Adrenal gland (tissue), 12 donors: ENCODE data around the gene RRBP1. TPM values are rescaled to one million over a fixed set of nuclear protein-coding genes. Genes with fewer than 3 reads are reported as not detected.
A peak's percentile ranks its signal among the peaks of the same experiment; 100 is the strongest.

ENCODE experiments used
- DNase-seq, 7 donors: peaks; one replicate each; pipeline ENCODE4 v3.0.0-alpha.2; 2019 to 2020
- H3K27ac ChIP-seq, 5 donors: fragments of 200-600 bp; sonication (generic) in 4 of 5; 1 replicate in 3 of 5; 2 replicates in 2 of 5; pipeline versions ENCODE4 v1.5.1 to v1.8.0; 2016 to 2020; ENCODE audit warnings: mild to moderate bottlenecking in 1 of 5
- H3K27me3 ChIP-seq: fragments of 200-600 bp; 2 replicates; pipeline ENCODE4 v1.8.0; 2021
- H3K36me3 ChIP-seq, 2 donors: fragments of 200-600 bp; replicated peaks in 1 of 2; 1 replicate in 1 of 2; 2 replicates in 1 of 2; pipeline versions ENCODE4 v1.5.1 to v1.8.0; 2018 to 2022
- H3K4me1 ChIP-seq, 2 donors: fragments of 200-600 bp; replicated peaks in 1 of 2; 1 replicate in 1 of 2; 2 replicates in 1 of 2; pipeline versions ENCODE4 v1.5.1 to v1.8.0; 2018 to 2021
- H3K4me3 ChIP-seq, 4 donors: fragments of 200-600 bp; sonication (generic) in 3 of 4; one replicate each; pipeline ENCODE4 v1.5.1; 2016 to 2018
- H3K9me3 ChIP-seq, 3 donors: fragments of 200-600 bp; sonication (generic) in 1 of 3; replicated peaks in 1 of 3; 1 replicate in 2 of 3; 2 replicates in 1 of 3; pipeline versions ENCODE4 v1.5.1 to v1.8.0; 2016 to 2021
- POLR2A ChIP-seq, 2 donors: fragments of 450-650 bp; IDR thresholded peaks; one replicate each; pipeline ENCODE4 v1.6.1; 2017; ENCODE audit warnings: antibody characterized with exemption in 2 of 2, mild to moderate bottlenecking in 2 of 2, moderate library complexity in 1 of 2
- WGBS, 4 donors: extraction: QIAGEN DNeasy Blood & Tissue Kit in 2 of 4; methylation state at CpG; one replicate each; pipeline versions ENCODE4 v1.1.5 to v1.1.7; 2013 to 2017; 5-methylcytosine and 5-hydroxymethylcytosine counted together
- intact Hi-C, 2 donors: fragments of 100-400 bp; cut with DNase I; formaldehyde crosslinking; loops; one replicate each; pipeline versions ENCODE4 v1.14.1 to v1.15.0; 2022 to 2023
- polyA plus RNA-seq, 3 donors: library from polyadenylated mRNA; stranded (reverse); fragments of 200-250 nt in 2 of 3; fragments of 350-450 nt in 1 of 3; fragmentation: Illumina TruSeq in 1 of 3; extraction: RNeasy Lipid Tissue Mini Kit (QIAGEN cat#74804) in 1 of 3; gene quantifications; one replicate each; pipeline ENCODE4 v1.2.3, GENCODE V29; 2013 to 2014
- total RNA-seq, 9 donors: library from RNA; depleted of rRNA in 4 of 9; stranded (reverse); fragments of >200 nt in 4 of 9; fragments of 120-200 nt in 1 of 9; fragmentation: NEBNext Ultra II Directional in 1 of 9; extraction: Animal tissue kit (Norgen Biotek cat#: 25700) in 1 of 9; gene quantifications; one replicate each; pipeline versions ENCODE4 v1.1.0 to v1.2.4, GENCODE V29; 2013 to 2023
- TF ChIP-seq, protein P1 (sequence below), 6 experiments: fragments of 450-650 bp in 4 of 6; fragments of 200-600 bp in 2 of 6; sonication (generic) in 1 of 6; IDR thresholded peaks; 1 replicate in 5 of 6; 2 replicates in 1 of 6; pipeline versions ENCODE4 v1.5.1 to v1.8.0; 2016 to 2021; ENCODE audit warnings: antibody characterized with exemption in 6 of 6, mild to moderate bottlenecking in 2 of 6, moderate library complexity in 1 of 6
- donor health status: healthy with polysubstance abuse.
- donor health status: Bipolar disorder and iron deficiency.
- donor health status: DM: yes; HTN: yes; CAD: no.
- donor health status: DM: no; HTN: no; CAD: no.
- donor health status: DM: no; HTN: no; CAD: no.
- donor health status: DM: yes; HTN: yes; CAD: no.

RRBP1 gene
- total and polyA plus RNA-seq, 12 donors, result 73.9 to 261 (median 122) TPM

DNA sequence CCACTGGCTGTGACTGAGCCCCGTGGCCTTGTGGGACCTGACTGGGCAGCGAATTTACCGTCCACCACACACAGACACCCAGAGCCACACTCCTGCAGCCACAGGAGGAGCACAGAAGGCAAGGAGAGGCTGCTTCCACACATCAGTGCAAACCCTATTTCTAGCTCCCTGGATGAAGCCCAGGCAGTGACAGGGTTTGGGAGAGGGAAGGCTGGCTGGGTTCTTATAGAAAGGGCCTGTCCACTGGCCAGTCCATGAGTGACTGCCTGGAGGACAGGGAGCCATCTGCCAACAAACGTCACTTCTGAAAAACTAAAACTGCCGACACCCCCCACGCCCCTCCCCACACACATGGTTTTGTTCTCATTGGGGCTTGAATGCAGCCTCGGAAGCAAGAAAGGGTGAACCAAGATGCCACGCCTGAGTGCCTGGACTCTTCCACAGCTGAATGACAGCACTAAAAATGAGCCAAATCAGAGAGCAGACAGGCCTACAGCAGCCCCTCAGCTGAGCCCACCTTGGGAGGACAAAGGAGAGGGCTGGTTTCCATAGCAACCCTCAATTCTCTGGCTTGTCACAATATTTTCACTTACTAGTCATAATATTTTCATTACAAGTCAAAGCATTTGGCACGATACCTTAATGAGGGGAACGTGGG lies 38.4 kb downstream of the RRBP1 start:
- intact Hi-C loops, result no loop called here

DNA sequence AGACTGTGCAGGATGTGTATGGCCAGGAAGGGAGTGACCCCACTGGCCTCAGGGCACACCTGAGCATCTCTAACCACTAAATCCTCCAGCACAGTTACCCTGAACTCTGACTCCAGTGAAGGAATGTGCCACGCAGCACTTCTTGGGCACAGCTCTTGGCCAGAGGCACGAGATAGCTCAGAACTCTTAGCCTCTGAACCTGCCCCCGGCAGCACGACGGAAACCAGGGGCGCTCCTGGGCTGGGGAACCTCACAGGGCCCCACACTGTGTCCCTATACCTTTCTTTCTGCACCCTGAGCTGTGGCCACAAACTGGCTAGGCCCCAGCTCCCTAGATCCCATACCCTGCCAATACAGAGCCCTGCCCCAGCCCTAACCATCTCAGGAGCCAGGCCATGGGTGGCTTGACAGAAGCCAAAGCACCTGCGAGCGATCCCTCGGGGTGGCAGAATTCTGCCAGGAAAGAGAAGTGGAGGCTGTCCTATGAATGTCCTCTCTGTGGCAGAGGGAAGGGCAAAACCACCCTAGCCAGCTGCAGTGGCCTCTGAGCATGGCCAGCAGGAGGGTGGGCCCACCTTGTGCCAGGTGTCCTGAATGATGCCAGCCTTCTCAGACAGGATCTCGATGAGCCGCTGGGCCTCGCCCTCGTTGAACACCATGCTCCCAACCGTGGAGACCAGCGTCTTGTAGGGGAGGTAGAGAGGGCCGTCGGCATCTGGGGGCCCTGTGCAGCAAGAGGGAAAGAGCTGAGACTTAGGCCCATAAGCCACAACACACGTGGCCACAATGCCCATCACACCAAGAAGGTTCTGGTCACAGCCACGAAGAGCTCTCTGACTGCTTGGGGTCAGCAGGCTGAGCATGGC lies 39.4 kb downstream of the RRBP1 start:
- no peak for DNase-seq
- 82 to 88% (median 85%) methylated on average over 12 to 19 of the region's 19 CpGs for whole genome bisulfite sequencing, 4 donors
- H3K27me3 ChIP-seq, result no peaks in the 10 kb centered on the region
- peaks cover 0 to 31% of the 10 kb centered on the region in 2 donors for H3K36me3 ChIP-seq
- intact Hi-C loops, result no loop called here
- no peak overlapping the region for H3K4me3 ChIP-seq
- H3K4me1 ChIP-seq, result peaks cover 12 to 54% of the 10 kb centered on the region in 2 donors
- H3K27ac ChIP-seq, result peak overlapping the region in 1 of 5 donors; percentile 20
- H3K9me3 ChIP-seq, result no peaks in the 10 kb centered on the region
- TF ChIP-seq POLR2A (IDR thresholded peaks at IDR 0.05), result no peak
- TF ChIP-seq, protein P1, sequence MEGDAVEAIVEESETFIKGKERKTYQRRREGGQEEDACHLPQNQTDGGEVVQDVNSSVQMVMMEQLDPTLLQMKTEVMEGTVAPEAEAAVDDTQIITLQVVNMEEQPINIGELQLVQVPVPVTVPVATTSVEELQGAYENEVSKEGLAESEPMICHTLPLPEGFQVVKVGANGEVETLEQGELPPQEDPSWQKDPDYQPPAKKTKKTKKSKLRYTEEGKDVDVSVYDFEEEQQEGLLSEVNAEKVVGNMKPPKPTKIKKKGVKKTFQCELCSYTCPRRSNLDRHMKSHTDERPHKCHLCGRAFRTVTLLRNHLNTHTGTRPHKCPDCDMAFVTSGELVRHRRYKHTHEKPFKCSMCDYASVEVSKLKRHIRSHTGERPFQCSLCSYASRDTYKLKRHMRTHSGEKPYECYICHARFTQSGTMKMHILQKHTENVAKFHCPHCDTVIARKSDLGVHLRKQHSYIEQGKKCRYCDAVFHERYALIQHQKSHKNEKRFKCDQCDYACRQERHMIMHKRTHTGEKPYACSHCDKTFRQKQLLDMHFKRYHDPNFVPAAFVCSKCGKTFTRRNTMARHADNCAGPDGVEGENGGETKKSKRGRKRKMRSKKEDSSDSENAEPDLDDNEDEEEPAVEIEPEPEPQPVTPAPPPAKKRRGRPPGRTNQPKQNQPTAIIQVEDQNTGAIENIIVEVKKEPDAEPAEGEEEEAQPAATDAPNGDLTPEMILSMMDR (IDR thresholded peaks at IDR 0.05), result no peak

More for the DNA sequence above, 38.4 kb downstream of the RRBP1 start:
- Histone ChIP-seq H3K9me3 (no peaks in the 10 kb centered on the region), H3K27ac (peak overlapping the region in 2 of 5 donors; percentile 37 to 55), H3K4me1 (peaks cover 21 to 61% of the 10 kb centered on the region in 2 donors), H3K27me3 (no peaks in the 10 kb centered on the region), H3K36me3 (peaks cover 0 to 31% of the 10 kb centered on the region in 2 donors), H3K4me3 (no peak overlapping the region)
- TF ChIP-seq POLR2A (IDR thresholded peaks at IDR 0.05), result no peak
- TF ChIP-seq, protein P1 (IDR thresholded peaks at IDR 0.05), result no peak
- DNase-seq, result no peak
- 65 to 74% (median 70%) methylated on average over 10 of the region's 10 CpGs for WGBS, 4 donors

DNA sequence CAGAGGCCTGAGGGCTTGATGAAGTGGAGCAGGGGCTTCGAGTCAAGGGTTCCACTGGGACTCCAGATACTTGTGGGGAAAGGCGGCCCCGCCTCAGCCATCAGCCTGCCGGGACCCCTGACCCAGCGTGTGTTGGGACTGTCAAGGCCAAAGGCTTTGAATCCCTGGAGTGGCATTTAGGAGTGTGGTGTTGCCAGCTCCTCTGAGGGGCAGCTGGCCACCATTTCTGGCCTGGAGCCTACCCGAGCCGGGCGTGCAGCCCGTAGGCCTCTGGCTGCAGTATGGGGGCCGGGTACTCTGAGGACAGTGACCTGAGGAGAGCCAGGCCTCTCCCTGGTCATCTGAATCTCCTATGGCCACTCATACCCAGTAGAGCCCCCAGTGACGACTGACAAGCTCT lies 40.0 kb downstream of the RRBP1 start:
- Histone ChIP-seq H3K9me3 (no peaks in the 10 kb centered on the region), H3K4me1 (peaks cover 12 to 54% of the 10 kb centered on the region in 2 donors), H3K27me3 (no peaks in the 10 kb centered on the region), H3K4me3 (no peak overlapping the region), H3K27ac (peak overlapping the region in 1 of 5 donors; percentile 20), H3K36me3 (peaks cover 0 to 31% of the 10 kb centered on the region in 2 donors)
- WGBS, 4 donors, result 64 to 81% (median 74%) methylated on average over 7 to 11 of the region's 11 CpGs
- intact Hi-C loops, result no loop called here
- no peak for DNase-seq
- TF ChIP-seq POLR2A (IDR thresholded peaks at IDR 0.05), result no peak
- TF ChIP-seq, protein P1 (IDR thresholded peaks at IDR 0.05), result no peak

- 74 to 89% (median 80%) methylated on average over 15 to 18 of the region's 18 CpGs for WGBS, 4 donors
- TF ChIP-seq POLR2A (IDR thresholded peaks at IDR 0.05), result no peak
- TF ChIP-seq, protein P1 (IDR thresholded peaks at IDR 0.05), result no peak
- intact Hi-C loops, result no loop called here
- no peaks in the 10 kb centered on the region for H3K27me3 ChIP-seq
- DNase-seq, result no peak
- peaks cover 0 to 31% of the 10 kb centered on the region in 2 donors for H3K36me3 ChIP-seq
- H3K4me3 ChIP-seq, result no peak overlapping the region
- H3K9me3 ChIP-seq, result no peaks in the 10 kb centered on the region
- no peak overlapping the region for H3K27ac ChIP-seq
- H3K4me1 ChIP-seq, result peaks cover 12 to 54% of the 10 kb centered on the region in 2 donors
These were observed 40.5 kb downstream of the RRBP1 start for GRCh38 chr20:17641520-17641964.
